A549 (cell line): ENCODE measurements around the gene ATF3.

Experiments
- CHD2 ChIP-seq: fragments of 150-350 bp; IDR thresholded peaks from 2 replicates; pipeline ENCODE4 v1.6.1; 2014; ENCODE audit warnings: low read length; ENCODE audit not compliant: partially characterized antibody
- CTCF ChIP-seq: fragments of >200 bp; sonication (Bioruptor Twin); formaldehyde crosslinking; IDR thresholded peaks from 3 replicates; pipeline ENCODE4 v1.5.1; 2016
- EHF ChIP-seq: fragments of 250-450 bp; sonication (Bioruptor Pico); IDR thresholded peaks from 2 replicates; pipeline ENCODE4 v1.5.0; 2020; ENCODE audit warnings: mild to moderate bottlenecking
- HDAC2 ChIP-seq: fragments of 200-600 bp; sonication (generic); IDR thresholded peaks from 2 replicates; pipeline ENCODE4 v1.6.1; 2016
- MAX ChIP-seq: IDR thresholded peaks from 2 replicates; pipeline ENCODE4 v1.6.1; 2012
- MAZ ChIP-seq: fragments of 150-350 bp; IDR thresholded peaks from 2 replicates; pipeline ENCODE4 v1.6.1; 2014; ENCODE audit warnings: antibody characterized with exemption, low read depth, low read length, borderline replicate concordance
- PHF8 ChIP-seq: fragments of 200-600 bp; sonication (generic); IDR thresholded peaks from 2 replicates; pipeline ENCODE4 v1.6.1; 2016; ENCODE audit warnings: low read depth, mild to moderate bottlenecking, antibody characterized with exemption, moderate library complexity, borderline replicate concordance
- POLR2A ChIP-seq: IDR thresholded peaks from 2 replicates; pipeline ENCODE4 v1.6.1; 2012; ENCODE audit warnings: mild to moderate bottlenecking, low read length
- RCOR1 ChIP-seq: fragments of 150-350 bp; IDR thresholded peaks from 2 replicates; pipeline ENCODE4 v1.6.1; 2014; ENCODE audit warnings: antibody characterized with exemption, low read length, low read depth
- RNF2 ChIP-seq: fragments of 200-600 bp; sonication (generic); IDR thresholded peaks from 2 replicates; pipeline ENCODE4 v1.6.1; 2016; ENCODE audit warnings: low read depth, mild to moderate bottlenecking, antibody characterized with exemption, moderate library complexity, borderline replicate concordance
- SREBF2 ChIP-seq: fragments of 450-650 bp; IDR thresholded peaks from 2 replicates; pipeline ENCODE4 v1.6.1; 2014; ENCODE audit warnings: mild to moderate bottlenecking, moderate library complexity
- USF2 ChIP-seq: fragments of 450-650 bp; IDR thresholded peaks from 2 replicates; pipeline ENCODE4 v1.6.1; 2014; ENCODE audit warnings: antibody characterized with exemption
- ZFP36 ChIP-seq: fragments of 450-650 bp; IDR thresholded peaks from 2 replicates; pipeline ENCODE4 v1.6.1; 2014; ENCODE audit warnings: borderline replicate concordance; ENCODE audit not compliant: partially characterized antibody

GRCh38 chr1:212664409-212665199 is 56.0 kb downstream of the ATF3 start:
- no peak for TF ChIP-seq HDAC2
- TF ChIP-seq CTCF: no peak
- TF ChIP-seq RCOR1: no peak
- TF ChIP-seq EHF: no peak
- TF ChIP-seq ZFP36: no peak
- no peak for TF ChIP-seq RNF2
- no peak for TF ChIP-seq MAZ
- TF ChIP-seq MAX: no peak
- no peak for TF ChIP-seq PHF8
- no peak for TF ChIP-seq SREBF2
- TF ChIP-seq POLR2A: no peak
- TF ChIP-seq CHD2: no peak
- TF ChIP-seq USF2: no peak
